Psoas muscle (tissue), 8 donors: ENCODE measurements around the gene ZNF513. TPM values are rescaled to one million over a fixed set of nuclear protein-coding genes. Genes with fewer than 3 reads are reported as not detected.

ENCODE experiments used
- ATAC-seq, 4 donors: fragments of 200-7000 bp; cut with Tn5 transposase; one replicate each; pipeline ENCODE4 v1.9.1; 2020; ENCODE audit warnings: moderate library complexity in 3 of 4, mild to moderate bottlenecking in 2 of 4
- DNase-seq, 2 donors: peaks; one replicate each; pipeline ENCODE4 v3.0.0-alpha.2; 2020
- H3K27ac ChIP-seq: fragments of 200-600 bp; one replicate; pipeline ENCODE4 v1.8.0; 2022
- H3K27me3 ChIP-seq, 3 donors: fragments of 200-600 bp in 1 of 3; one replicate each; pipeline versions ENCODE4 v1.6.1 to v1.8.0; 2013 to 2022; ENCODE audit warnings: low read length in 2 of 3, mild to moderate bottlenecking in 2 of 3, moderate library complexity in 1 of 3; ENCODE audit not compliant: insufficient read depth in 3 of 3
- H3K36me3 ChIP-seq, 2 donors: fragments of 200-600 bp in 1 of 2; one replicate each; pipeline versions ENCODE4 v1.6.1 to v1.8.0; 2013 to 2022; ENCODE audit warnings: low read depth in 1 of 2, mild to moderate bottlenecking in 1 of 2, moderate library complexity in 1 of 2; ENCODE audit not compliant: insufficient read depth in 1 of 2
- H3K4me1 ChIP-seq: fragments of 200-600 bp; one replicate; pipeline ENCODE4 v1.8.0; 2022
- H3K4me3 ChIP-seq: fragments of 200-600 bp; one replicate; pipeline ENCODE4 v1.8.0; 2022; ENCODE audit warnings: mild to moderate bottlenecking
- H3K9me3 ChIP-seq: fragments of 200-600 bp; one replicate; pipeline ENCODE4 v1.8.0; 2022
- WGBS, 3 donors: extraction: QIAGEN DNeasy Blood & Tissue Kit; methylation state at CpG; one replicate each; pipeline versions ENCODE4 v1.1.6 to v1.1.7; 2013; 5-methylcytosine and 5-hydroxymethylcytosine counted together
- intact Hi-C, 2 donors: fragments of 100-400 bp; cut with DNase I; formaldehyde crosslinking; loops; one replicate each; pipeline versions ENCODE4 v1.11.0 to v1.14.2; 2022
- polyA plus RNA-seq, 3 donors: library from polyadenylated mRNA; stranded (reverse); fragments of 200-250 nt; gene quantifications; one replicate each; pipeline ENCODE4 v1.2.3, GENCODE V29; 2013
- total RNA-seq, 4 donors: library from RNA; stranded (reverse); fragmentation: NEBNext Ultra II Directional in 2 of 4; extraction: Animal tissue kit (Norgen Biotek cat#: 25700) in 2 of 4; gene quantifications; one replicate each; pipeline versions ENCODE4 v1.2.1 to v1.2.4, GENCODE V29; 2021 to 2023
- TF ChIP-seq, protein P1 (sequence below): fragments of 200-600 bp; IDR thresholded peaks from one replicate; pipeline ENCODE4 v1.8.0; 2022; ENCODE audit warnings: antibody characterized with exemption
- donor health status: healthy with polysubstance abuse.
- donor health status: DM: no; HTN: no; CAD: no; lungs with moderate emphysema.
- donor health status: Bipolar disorder and iron deficiency.
- donor health status: healthy.
- donor health status: DM: yes; HTN: yes; CAD: no.
- donor health status: DM: no; HTN: no; CAD: no.
- donor health status: DM: no; HTN: no; CAD: no.
- donor health status: DM: yes; HTN: yes; CAD: no.

The ZNF513 gene
- total and polyA plus RNA-seq, 7 donors = 5.8 to 14.6 (median 10.7) TPM

DNA sequence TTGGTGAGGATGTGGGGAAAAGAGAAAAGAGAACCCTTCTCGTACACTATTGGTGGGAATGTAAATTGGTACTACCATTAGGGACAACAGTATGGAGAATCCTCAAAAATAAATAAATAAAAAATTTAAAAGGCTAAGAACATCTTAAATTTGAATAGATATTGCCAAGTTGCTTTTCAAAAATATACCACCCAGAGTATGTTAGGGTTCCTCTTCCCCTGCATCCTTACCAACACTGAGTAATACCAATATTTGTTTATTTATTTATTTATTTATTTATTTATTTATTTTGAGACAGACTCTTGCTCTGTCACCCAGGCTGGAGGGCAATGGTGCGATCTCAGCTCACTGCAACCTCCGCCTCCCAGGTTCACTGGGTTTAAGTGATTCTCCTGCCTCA is 42.4 kb upstream of the ZNF513 start:
- intact Hi-C loops = no loop called here
- TF ChIP-seq, protein P1, sequence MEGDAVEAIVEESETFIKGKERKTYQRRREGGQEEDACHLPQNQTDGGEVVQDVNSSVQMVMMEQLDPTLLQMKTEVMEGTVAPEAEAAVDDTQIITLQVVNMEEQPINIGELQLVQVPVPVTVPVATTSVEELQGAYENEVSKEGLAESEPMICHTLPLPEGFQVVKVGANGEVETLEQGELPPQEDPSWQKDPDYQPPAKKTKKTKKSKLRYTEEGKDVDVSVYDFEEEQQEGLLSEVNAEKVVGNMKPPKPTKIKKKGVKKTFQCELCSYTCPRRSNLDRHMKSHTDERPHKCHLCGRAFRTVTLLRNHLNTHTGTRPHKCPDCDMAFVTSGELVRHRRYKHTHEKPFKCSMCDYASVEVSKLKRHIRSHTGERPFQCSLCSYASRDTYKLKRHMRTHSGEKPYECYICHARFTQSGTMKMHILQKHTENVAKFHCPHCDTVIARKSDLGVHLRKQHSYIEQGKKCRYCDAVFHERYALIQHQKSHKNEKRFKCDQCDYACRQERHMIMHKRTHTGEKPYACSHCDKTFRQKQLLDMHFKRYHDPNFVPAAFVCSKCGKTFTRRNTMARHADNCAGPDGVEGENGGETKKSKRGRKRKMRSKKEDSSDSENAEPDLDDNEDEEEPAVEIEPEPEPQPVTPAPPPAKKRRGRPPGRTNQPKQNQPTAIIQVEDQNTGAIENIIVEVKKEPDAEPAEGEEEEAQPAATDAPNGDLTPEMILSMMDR = no peak
- Histone ChIP-seq H3K9me3 (no peaks in the 10 kb centered on the region), H3K27ac (no peak overlapping the region), H3K4me3 (no peak overlapping the region), H3K4me1 (peaks cover 6% of the 10 kb centered on the region), H3K36me3 (no peaks in the 10 kb centered on the region), H3K27me3 (no peaks in the 10 kb centered on the region)
- DNase-seq (no peak), ATAC-seq (no peak)
- WGBS, 3 donors = 96 to 99% (median 98%) methylated on average over 3 of the region's 3 CpGs

DNA sequence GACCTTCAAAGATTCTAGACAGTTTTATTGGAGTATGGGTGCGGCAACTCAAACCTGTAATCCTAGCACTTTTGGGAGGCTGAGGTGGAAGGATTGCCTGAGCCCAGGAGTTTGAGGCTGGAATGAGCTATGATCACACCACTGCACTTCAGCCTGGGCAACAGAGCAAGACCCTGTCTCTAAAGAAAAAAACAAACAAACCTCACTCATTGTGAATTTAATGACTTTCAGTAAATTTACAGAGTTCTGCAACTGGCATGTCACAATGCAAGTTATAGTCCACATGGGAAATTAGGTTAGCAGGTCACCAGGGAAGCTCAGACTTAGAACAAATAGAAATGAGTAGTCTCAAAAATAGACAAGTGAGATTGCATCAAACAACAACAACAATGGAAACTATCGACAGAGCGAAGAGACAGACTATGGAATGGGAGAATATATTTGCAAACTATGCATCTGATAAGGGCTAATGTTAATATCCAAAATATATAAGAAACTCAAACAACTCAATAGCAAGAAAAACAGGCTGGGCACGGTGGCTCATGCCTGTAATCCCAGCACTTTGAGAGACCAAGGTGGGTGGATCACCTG is 41.2 kb upstream of the ZNF513 start:
- Histone ChIP-seq H3K9me3 (no peaks in the 10 kb centered on the region), H3K27ac (no peak overlapping the region), H3K36me3 (no peaks in the 10 kb centered on the region), H3K4me3 (no peak overlapping the region), H3K4me1 (no peaks in the 10 kb centered on the region), H3K27me3 (no peaks in the 10 kb centered on the region)
- 80 to 84% (median 82%) methylated on average over 4 of the region's 4 CpGs for WGBS, 3 donors
- ATAC-seq (no peak), DNase-seq (no peak)
- intact Hi-C loops = no loop called here
- TF ChIP-seq, protein P1 = no peak

DNA sequence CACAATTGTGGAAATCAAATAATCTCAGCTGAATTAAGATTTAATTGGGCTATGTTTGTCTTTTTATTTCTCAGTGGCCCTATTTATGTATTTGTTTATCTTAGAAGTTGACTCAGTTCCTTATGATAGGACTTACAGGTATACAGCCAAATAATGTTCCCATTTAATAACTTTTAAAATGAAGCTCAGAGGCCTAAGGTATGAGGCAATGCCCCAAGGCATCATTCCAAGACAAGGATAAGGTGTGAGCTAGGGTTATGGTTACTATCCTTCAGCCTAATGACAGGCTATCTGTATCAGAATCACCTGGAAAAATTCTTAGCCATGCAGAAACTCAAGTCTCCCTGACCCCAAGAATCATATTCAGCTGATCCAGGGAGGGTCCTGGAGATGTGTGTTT is 40.5 kb upstream of the ZNF513 start:
- no peak overlapping the region for H3K27ac ChIP-seq
- H3K36me3 ChIP-seq = no peaks in the 10 kb centered on the region
- intact Hi-C loops = no loop called here
- H3K27me3 ChIP-seq = no peaks in the 10 kb centered on the region
- H3K4me1 ChIP-seq = no peaks in the 10 kb centered on the region
- TF ChIP-seq, protein P1 = no peak
- ATAC-seq (no peak), DNase-seq (no peak)
- no peaks in the 10 kb centered on the region for H3K9me3 ChIP-seq
- H3K4me3 ChIP-seq = no peak overlapping the region

DNA sequence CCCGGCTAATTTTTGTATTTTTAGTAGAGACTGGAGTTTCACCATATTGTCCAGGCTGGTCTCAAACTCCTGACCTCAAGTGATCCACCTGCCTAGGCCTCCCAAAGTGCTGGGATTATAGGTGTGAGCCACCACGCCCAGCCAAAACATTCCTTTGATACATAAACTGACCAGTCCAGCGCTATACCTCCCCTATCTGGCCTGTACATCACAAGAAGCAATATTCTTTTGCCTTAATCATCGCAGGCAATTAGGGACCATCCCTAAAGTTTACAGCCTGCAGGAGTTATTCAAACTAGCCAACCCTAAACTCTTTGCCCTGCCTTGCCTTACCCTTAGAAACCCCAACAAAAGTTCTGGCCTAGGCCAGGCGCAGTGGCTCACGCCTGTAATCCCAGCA is 35.6 kb upstream of the ZNF513 start:
- Histone ChIP-seq H3K4me1 (no peaks in the 10 kb centered on the region), H3K4me3 (no peak overlapping the region), H3K27ac (no peak overlapping the region), H3K9me3 (no peaks in the 10 kb centered on the region), H3K27me3 (no peaks in the 10 kb centered on the region), H3K36me3 (no peaks in the 10 kb centered on the region)
- intact Hi-C loops = no loop called here
- 89 to 99% (median 95%) methylated on average over 6 of the region's 6 CpGs for WGBS, 3 donors
- DNase-seq (no peak), ATAC-seq (no peak)
- TF ChIP-seq, protein P1 = no peak
